DND-41 (cell line): ENCODE results near the gene SEC24C.
A peak's percentile ranks its signal among the peaks of the same experiment; 100 is the strongest.

ENCODE experiments used
- ATAC-seq: fragments of 200-7000 bp; cut with Tn5 transposase; 3 replicates; pipeline ENCODE4 v1.9.1; 2021; ENCODE audit warnings: low read depth; ENCODE audit not compliant: insufficient read depth
- DNase-seq: peaks from one replicate; pipeline ENCODE4 v3.0.0-alpha.2; 2020
- H2AFZ ChIP-seq: 2 replicates; pipeline ENCODE4 v1.6.0; 2012; ENCODE audit warnings: low read depth, low read length
- H3K27ac ChIP-seq: 2 replicates; pipeline ENCODE4 v1.5.1; 2012; ENCODE audit warnings: low read length, inconsistent platforms
- H3K27me3 ChIP-seq: fragments of 200-600 bp; sonication (generic); 2 replicates; pipeline ENCODE4 v1.6.0; 2012; ENCODE audit warnings: low read length, mild to moderate bottlenecking, inconsistent platforms; ENCODE audit not compliant: insufficient read depth, poor library complexity
- H3K36me3 ChIP-seq: 2 replicates; pipeline ENCODE4 v1.5.1; 2012; ENCODE audit warnings: low read length, inconsistent platforms; ENCODE audit not compliant: insufficient read depth
- H3K4me1 ChIP-seq: 2 replicates; pipeline ENCODE4 v1.5.1; 2012; ENCODE audit warnings: mild to moderate bottlenecking, low read length; ENCODE audit not compliant: insufficient read depth
- H3K4me2 ChIP-seq: 2 replicates; pipeline ENCODE4 v1.6.0; 2012; ENCODE audit warnings: mild to moderate bottlenecking, moderate library complexity, low read length, inconsistent platforms; ENCODE audit not compliant: insufficient read depth
- H3K4me3 ChIP-seq, 2 experiments: fragments of 200-600 bp in 1 of 2; shearing (Covaris generic) in 1 of 2; 2 replicates each; pipeline ENCODE4 v1.5.1; 2012 to 2016; ENCODE audit warnings: inconsistent platforms in 2 of 2, low read length in 2 of 2, mild to moderate bottlenecking in 2 of 2, low read depth in 1 of 2, moderate library complexity in 1 of 2
- H3K79me2 ChIP-seq: 2 replicates; pipeline ENCODE4 v1.6.0; 2012; ENCODE audit warnings: low read length, inconsistent platforms; ENCODE audit not compliant: insufficient read depth
- H3K9ac ChIP-seq: 2 replicates; pipeline ENCODE4 v1.6.0; 2012; ENCODE audit warnings: low read depth, mild to moderate bottlenecking, inconsistent platforms, low read length, moderate library complexity
- H3K9me3 ChIP-seq: 2 replicates; pipeline ENCODE4 v1.5.1; 2012; ENCODE audit warnings: low read length, moderate library complexity, mild to moderate bottlenecking, inconsistent platforms; ENCODE audit not compliant: insufficient read depth, severe bottlenecking
- H4K20me1 ChIP-seq: 2 replicates; pipeline ENCODE4 v1.6.0; 2012; ENCODE audit warnings: low read length; ENCODE audit not compliant: insufficient read depth
- EZH2 ChIP-seq: IDR thresholded peaks from 3 replicates; pipeline ENCODE4 v1.6.1; 2012; ENCODE audit warnings: borderline replicate concordance, low read depth, mild to moderate bottlenecking, moderate library complexity, low read length, inconsistent platforms; ENCODE audit not compliant: severe bottlenecking
- TF ChIP-seq, protein P1 (sequence below): IDR thresholded peaks from 2 replicates; pipeline ENCODE4 v1.5.1; 2012; ENCODE audit warnings: borderline replicate concordance, low read length, moderate library complexity, mild to moderate bottlenecking; ENCODE audit not compliant: poor library complexity, severe bottlenecking; ENCODE audit errors: extremely low read depth

SEC24C gene

DNA sequence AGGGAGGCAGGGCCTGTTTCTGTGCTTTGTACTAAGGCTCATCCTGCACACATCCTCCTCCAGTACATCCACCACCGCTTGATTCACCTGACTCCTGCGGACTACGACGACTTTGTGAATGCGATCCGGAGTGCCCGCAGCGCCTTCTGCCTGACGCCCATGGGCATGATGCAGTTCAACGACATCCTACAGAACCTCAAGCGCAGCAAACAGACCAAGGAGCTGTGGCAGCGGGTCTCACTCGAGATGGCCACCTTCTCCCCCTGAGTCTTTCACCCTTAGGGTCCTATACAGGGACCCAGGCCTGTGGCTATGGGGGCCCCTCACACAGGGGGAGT, 57.0 kb downstream of the SEC24C start:
- H3K27ac ChIP-seq, result no peak overlapping the region
- no peaks in the 10 kb centered on the region for H3K27me3 ChIP-seq
- H4K20me1 ChIP-seq, result peaks cover 10% of the 10 kb centered on the region
- no peak overlapping the region for H3K9ac ChIP-seq
- no peaks in the 10 kb centered on the region for H3K79me2 ChIP-seq
- TF ChIP-seq, protein P1, sequence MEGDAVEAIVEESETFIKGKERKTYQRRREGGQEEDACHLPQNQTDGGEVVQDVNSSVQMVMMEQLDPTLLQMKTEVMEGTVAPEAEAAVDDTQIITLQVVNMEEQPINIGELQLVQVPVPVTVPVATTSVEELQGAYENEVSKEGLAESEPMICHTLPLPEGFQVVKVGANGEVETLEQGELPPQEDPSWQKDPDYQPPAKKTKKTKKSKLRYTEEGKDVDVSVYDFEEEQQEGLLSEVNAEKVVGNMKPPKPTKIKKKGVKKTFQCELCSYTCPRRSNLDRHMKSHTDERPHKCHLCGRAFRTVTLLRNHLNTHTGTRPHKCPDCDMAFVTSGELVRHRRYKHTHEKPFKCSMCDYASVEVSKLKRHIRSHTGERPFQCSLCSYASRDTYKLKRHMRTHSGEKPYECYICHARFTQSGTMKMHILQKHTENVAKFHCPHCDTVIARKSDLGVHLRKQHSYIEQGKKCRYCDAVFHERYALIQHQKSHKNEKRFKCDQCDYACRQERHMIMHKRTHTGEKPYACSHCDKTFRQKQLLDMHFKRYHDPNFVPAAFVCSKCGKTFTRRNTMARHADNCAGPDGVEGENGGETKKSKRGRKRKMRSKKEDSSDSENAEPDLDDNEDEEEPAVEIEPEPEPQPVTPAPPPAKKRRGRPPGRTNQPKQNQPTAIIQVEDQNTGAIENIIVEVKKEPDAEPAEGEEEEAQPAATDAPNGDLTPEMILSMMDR, result no peak
- no peak for TF ChIP-seq EZH2
- no peak overlapping the region for H3K4me2 ChIP-seq
- no peaks in the 10 kb centered on the region for H3K9me3 ChIP-seq
- no peaks in the 10 kb centered on the region for H3K4me1 ChIP-seq
- no peak overlapping the region for H2AFZ ChIP-seq
- H3K4me3 ChIP-seq, result no peak overlapping the region
- DNase-seq, result no peak
- no peak for ATAC-seq
- H3K36me3 ChIP-seq, result peaks cover 92% of the 10 kb centered on the region

DNA sequence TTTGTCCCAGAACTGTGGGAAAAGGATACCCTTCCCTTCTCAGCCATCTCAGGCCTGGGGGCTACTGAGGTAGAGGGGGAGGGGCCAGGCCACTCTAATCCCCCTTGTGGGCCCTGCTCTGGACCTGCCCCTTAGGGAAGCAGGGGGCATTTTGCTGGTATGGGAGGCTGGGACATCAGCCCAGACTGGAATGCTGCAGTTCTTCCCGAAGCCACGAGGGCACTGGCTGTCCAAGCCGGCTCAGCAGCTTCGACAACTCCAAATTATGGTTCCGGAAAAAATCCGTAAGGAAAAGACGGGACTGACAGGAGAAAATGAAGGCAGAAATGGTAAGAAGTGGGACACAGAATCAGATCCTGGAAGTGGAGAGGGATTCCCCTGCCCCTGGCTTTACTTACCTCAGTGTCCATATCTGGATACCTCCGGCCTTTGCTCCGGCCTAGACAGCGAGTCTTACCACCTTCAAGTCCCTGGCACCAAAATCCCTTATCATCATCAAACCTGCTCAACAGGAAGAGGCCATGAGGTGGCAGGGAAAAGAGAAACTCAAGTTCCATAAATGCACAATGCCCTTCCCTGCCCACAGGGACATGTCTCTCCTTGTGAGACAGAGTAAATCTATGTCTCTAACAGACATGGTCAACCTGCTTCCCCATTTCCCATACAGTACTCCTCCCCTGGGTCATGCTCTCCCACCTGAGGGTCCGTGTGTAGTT, 58.3 kb downstream of the SEC24C start:
- H3K9me3 ChIP-seq, result no peaks in the 10 kb centered on the region
- peaks cover 5% of the 10 kb centered on the region; the same call in 1 of the 2 replicates for H3K79me2 ChIP-seq
- no peak for DNase-seq
- no peaks in the 10 kb centered on the region for H3K27me3 ChIP-seq
- no peak overlapping the region for H3K9ac ChIP-seq
- H2AFZ ChIP-seq, result no peak overlapping the region
- no peak overlapping the region for H3K4me2 ChIP-seq
- peaks cover 15% of the 10 kb centered on the region for H4K20me1 ChIP-seq
- no peak overlapping the region for H3K4me3 ChIP-seq
- peaks cover 8% of the 10 kb centered on the region; the same call in 1 of the 2 replicates for H3K4me1 ChIP-seq
- H3K36me3 ChIP-seq, result peaks cover 92% of the 10 kb centered on the region
- H3K27ac ChIP-seq, result no peak overlapping the region
- no peak for TF ChIP-seq EZH2
- TF ChIP-seq, protein P1, result peak; percentile 8
- ATAC-seq, result no peak

DNA sequence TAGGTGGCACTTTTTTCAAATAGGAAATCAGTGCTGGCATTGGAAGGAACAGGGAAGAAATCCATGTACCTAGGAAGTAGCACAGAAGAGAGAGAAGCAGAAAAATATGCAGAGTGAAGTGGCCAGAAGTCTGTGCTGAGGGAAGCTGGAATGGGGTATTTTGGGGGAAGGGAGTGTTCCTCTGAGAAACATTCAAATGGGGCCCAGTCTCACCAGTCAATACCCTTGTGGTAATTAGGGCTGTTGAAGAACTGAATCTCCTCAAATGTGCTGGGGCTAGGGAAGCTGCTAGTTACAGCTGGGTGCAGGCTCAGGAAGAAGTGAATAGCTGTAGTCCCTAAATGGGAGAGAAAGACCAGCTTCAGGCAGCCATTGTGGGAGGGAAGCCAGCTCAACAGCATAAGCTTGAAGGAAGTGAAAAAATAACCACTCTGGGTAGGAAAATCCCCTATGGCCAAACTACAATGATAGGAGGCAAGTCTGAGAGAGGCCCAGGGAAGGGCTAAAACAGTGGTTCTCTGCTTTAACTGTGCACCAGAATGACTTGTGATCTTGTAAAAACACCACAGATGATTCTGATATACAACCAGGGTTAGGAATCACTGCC, 59.6 kb downstream of the SEC24C start:
- H3K9me3 ChIP-seq, result no peaks in the 10 kb centered on the region
- H3K4me1 ChIP-seq, result peaks cover 21% of the 10 kb centered on the region; the same call in 1 of the 2 replicates
- TF ChIP-seq, protein P1, result no peak
- TF ChIP-seq EZH2, result no peak
- no peaks in the 10 kb centered on the region for H3K27me3 ChIP-seq
- no peak overlapping the region for H3K4me3 ChIP-seq
- peaks cover 12% of the 10 kb centered on the region; the same call in 1 of the 2 replicates for H3K79me2 ChIP-seq
- H3K27ac ChIP-seq, result no peak overlapping the region
- no peak overlapping the region for H3K4me2 ChIP-seq
- H3K9ac ChIP-seq, result no peak overlapping the region
- peaks cover 26% of the 10 kb centered on the region for H4K20me1 ChIP-seq
- H3K36me3 ChIP-seq, result peaks cover 93% of the 10 kb centered on the region
- ATAC-seq, result no peak
- no peak for DNase-seq
- H2AFZ ChIP-seq, result no peak overlapping the region
